Measurements from ENCODE around the gene MBTPS1.

- TF ChIP-seq BHLHE40 (IDR thresholded peaks at IDR 0.05; ENCODE audit: borderline replicate concordance) = no peak
- no peak for TF ChIP-seq FOXM1 (IDR thresholded peaks at IDR 0.05; ENCODE audit: borderline replicate concordance)
- no peak for TF ChIP-seq SP1 (IDR thresholded peaks at IDR 0.05)
- no peak for TF ChIP-seq ZNF384 (IDR thresholded peaks at IDR 0.05)
- no peak for TF ChIP-seq FOXA1 (IDR thresholded peaks at IDR 0.05)
These were observed 23.0 kb upstream of the MBTPS1 start for GRCh38 chr16:84139628-84140258.

All from HEK293T (cell line).